Activated naive CD4-positive, alpha-beta T cell treated with Interleukin-2 at 50 U/mL for 16 hours (primary cell): Measurements from ENCODE around the gene WNT2B.

Experiments used
- DNase-seq: peaks from one replicate; pipeline ENCODE4 v3.0.0-alpha.2; 2020

The WNT2B gene

DNA sequence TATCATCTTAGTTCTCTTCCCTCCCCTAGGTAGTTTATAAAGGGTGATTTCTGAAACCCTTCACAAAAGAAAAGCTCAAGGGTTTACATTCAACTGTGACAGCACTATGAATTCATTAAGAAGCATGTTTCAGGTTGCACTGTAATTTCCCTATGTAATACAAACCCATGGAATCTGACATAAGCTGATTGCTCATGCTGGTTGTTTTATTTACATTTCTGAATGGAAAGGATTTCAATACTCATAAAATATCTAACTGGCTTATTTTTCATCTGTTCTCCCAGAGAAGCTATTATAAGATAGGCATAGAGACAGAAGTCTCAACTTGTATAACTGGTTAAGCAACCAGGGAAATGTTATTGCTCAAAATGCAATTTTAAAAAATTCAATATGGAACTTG lies 20.5 kb downstream of the WNT2B start:
- DNase-seq, result no peak

DNA sequence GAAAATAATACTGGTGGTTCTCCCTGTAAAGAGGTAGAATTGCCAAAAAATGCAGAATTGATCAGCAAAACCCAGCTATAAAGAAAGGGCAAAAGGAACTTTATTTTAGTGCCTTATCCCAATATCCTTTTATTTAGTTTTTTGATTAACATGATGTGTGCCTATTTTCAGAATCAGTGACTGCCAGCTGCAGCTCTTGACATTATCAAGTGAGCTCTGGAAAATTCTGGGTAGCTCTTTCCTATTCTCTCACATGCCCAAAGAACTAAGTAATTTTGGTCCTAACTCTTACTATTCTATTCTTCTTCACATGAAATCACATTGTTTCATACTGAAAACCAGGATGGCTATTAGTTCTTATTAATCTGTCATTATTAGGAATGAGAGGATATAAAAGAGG lies 22.1 kb downstream of the WNT2B start:
- no peak for DNase-seq

DNA sequence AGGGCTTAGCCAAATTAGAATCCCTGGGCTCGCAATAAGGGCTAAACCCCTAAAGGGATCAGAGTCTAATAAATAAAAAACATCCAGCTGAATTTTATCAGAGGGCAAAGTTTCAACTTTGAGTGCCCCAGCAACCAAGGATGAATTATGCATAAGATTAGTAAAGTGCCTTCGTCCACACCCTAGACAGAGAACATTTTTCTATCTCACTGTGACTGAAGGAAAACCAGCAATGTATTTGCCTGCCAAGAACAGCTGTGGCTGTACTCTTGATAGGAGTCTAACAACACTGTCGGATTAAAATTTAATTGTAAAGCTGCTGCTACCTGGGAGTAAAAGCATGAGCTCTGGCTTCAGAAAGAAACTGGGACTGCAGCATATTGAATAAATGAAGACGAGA lies 23.3 kb downstream of the WNT2B start:
- no peak for DNase-seq

DNA sequence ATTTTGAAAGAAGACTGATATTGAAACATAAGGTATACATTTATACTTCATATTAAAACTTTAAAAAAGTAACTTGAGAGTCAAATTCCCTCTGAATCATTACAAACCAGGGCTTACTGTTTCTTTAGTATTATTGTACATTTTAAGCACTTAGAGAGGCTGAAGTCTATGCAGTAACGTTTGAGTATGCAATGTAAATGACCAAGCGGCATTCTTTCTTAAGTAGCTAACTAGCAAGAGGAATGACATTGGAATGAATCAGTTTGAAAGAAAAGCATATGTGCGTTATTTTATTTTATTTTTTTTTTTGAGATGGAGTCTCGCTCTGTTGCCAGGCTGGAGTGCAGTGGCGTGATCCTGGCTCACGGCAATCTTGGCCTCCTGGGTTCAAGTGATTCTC lies 24.3 kb downstream of the WNT2B start:
- DNase-seq, result no peak

DNA sequence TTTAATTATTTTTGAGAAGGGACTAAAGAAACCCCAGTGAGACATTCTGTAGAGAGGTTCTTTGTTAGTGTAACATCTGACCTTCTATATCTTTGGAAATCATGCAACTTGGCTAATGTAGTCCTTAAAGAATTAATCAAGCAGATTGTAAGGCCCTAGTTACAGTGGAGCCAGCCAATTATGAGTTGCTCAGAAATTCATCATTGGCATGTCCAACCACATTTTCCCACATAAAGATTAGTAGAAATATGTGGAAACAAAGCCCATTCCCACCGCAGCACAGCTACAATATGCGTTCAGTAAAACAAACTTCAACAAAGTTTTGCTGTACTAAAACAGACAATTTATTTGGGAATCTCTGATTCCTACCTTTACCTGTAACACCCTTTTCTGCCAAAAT lies 27.8 kb downstream of the WNT2B start:
- DNase-seq, result no peak

DNA sequence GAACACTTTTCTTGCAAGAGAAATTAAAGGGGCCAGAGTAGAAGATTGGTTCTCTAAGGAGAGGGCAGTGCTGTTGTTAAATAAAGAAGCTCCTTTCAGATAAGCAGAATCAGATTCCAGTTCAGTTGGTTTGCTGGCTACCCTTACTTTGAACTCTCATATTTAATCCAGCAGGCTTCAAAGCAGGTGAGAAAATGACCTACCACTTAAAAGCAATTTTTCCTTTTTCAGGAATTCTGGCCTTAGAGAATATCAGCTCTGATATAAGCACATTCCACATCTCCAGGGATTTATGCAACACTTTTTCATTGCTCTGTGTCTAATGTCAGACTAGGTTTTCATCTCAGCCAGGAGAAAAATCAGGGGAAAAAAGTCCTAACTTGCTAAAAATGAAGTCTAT lies 28.7 kb downstream of the WNT2B start:
- DNase-seq, result no peak

DNA sequence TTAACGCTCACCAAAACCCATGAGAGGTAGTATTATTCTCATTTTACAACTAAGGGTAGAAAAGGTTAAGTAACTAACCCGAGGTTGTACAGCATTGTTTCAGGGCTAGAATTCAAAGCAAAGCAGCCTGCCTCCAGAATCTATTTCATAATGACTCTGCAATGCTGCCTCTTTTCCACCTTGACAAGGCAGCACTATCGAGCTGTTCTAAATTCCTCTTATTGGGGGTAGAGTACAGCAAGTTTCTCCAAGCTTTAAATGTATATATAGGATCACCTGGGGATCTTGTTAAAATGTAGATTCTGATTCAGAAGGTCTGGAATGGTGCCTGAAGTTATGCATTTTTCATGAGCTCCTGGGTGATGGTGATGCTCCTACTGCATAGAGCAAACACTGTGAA lies 30.1 kb downstream of the WNT2B start:
- DNase-seq, result no peak

DNA sequence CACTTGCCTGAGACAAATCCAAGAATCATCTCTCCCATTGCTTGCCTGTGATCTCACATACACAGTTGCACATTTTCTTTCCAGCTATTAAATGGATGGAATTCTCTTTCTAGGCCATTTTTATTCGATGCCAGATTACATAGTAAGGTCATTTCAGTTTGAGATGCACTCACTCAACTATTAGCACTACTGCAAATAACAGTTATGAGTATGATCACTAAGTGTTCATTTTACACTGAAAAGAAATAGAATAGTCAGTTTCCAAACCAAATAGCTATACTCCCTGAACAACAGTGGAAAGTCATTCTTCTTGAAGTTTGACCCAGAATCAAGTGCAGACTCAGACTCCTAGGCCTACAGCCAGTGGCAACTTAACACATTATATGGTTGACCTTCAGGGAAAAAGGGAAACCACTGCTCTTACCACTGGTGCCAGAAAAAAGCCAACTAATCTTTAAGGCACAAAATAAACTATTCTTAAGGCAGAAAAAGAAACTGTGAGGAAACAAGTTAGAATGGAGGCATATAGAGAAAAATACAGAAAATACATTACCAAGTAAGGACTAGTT lies 31.5 kb downstream of the WNT2B start:
- no peak for DNase-seq

DNA sequence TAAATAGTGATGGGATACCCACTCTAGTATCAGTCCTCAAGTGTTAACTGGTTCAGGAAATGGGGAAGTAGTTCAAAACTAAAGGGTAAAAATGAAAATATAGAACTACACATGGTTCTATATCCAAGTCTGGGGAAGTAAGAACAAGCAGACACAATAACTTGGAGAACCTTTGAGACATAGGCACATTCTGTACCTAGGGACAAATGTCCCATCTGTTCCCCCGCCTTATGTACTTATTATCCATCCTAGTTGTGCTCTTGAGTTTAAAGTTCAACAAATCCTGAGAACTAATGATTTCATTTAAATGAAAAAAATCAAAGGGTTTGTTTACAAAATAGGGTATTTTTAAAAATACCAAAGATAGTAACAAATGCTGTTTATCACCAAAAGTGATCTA lies 32.5 kb downstream of the WNT2B start:
- no peak for DNase-seq

DNA sequence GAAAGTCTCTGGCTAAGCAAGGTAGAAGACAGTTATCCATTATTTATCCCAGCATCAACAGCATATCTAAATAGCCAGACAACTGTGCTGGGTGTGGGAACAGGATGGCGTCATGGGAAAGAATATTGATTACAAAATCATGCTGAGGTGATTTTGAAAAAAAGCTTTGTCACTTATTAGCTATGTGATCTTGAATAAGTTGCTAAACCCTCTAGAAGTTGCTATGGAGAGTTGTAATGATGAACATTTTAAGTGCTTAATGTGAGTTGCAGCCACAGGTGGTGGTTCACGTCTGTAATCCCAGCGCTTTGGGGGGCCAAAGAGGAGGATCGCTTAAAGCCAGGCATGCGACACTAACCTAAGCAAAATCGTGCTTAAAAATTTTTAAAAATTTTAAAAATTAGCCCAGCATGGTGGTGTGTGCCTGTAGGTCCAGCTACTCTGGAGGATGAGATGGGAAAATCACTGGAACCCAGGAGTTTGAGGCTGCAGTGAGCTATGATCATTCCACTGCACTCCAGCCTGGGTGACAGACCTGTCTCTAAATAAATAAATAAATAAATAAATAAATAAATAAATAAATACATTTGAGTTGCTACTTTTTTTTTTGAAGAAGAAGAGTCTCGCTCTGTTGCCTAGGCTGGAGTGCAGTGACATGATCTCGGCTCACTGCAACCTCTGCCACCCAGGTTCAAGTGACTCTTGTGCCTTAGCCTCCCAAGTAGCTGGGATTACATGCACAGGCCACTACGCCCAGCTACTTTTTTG lies 33.6 kb downstream of the WNT2B start:
- DNase-seq, result no peak

DNA sequence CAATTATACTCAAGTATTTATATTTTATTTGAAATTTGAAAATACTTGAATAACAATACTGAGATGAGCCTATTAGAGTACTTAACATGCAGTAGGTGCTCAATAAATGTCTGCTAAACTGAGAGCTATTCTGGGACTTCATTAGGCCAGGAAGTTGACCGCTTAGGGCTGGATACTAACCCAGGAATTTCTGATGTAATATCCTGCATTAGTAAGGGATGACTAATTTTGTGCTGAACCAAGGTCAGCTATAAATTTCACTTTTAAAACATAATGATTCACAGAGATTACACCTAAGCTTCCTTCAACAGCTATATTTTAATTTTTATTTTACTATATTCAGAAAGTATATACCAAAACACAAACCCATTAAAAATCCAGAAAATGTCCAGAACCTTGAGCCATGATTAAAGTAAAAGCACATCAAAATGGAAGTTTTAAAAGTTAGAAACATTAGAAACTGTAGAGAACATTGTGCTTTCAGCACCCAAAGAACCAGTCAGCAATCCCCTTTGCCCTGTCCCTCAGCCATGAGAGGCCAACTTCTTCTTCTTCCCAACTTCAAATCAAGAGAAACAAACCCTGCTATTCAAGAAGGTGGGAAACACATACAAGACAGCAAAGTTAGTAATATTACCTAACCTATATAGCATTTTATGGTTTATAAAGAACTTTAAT lies 35.4 kb downstream of the WNT2B start:
- DNase-seq, result no peak

DNA sequence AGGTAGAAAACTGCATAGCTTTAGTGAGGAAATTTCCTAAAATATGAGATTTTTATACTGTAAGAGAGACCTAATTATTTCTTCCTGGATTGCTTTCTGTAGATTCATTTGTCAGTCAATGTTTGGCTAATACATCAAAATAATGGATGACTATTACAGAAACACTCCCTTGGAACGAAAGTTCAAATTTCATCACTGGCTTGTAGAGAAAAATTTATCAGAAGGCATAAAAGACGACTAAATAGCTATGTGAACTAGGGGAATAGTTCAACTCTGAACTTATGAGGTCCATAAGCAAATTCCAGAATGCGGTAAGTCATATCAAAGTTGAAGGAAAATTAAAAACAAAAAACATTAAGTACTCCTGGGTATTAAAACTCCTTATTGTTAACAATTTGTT lies 36.0 kb downstream of the WNT2B start:
- no peak for DNase-seq

DNA sequence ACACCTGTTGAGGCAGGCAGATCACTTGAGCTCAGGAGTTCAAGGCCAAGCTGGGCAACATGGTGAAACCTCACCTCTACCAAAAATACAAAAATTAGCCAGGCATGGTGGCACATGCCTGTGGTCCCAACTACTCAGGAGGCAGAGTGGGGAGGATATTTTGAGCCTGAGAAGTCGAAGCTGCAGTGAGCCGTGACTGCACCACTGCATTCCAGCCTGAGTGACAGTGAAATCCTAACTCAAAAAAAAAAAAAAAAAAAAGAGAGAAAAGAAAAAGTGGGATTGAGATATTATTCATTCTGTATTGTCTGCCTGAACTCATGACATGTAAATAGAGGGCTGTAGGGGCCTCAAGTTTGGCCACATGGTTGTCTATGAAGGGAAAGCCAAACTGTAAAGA lies 37.3 kb downstream of the WNT2B start:
- DNase-seq, result no peak

DNA sequence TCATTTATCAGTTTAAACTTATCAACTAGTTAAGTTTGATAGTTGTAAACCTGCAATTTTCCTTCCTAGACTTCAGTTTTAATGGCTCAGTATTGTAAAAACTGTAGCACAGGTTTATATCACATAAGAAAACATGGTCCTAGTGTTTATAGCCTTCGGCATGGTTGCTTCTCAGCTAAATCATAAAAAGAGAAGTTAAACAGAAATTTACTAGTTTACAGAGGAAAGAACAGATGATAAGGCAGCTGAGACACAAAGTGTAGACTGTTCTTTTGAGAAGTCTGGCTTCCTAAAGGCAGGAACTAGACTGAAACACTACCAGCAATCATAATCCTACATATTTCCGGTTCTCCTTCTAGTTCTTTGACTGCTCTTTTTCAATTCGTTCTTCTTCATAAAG lies 39.8 kb downstream of the WNT2B start:
- no peak for DNase-seq

DNA sequence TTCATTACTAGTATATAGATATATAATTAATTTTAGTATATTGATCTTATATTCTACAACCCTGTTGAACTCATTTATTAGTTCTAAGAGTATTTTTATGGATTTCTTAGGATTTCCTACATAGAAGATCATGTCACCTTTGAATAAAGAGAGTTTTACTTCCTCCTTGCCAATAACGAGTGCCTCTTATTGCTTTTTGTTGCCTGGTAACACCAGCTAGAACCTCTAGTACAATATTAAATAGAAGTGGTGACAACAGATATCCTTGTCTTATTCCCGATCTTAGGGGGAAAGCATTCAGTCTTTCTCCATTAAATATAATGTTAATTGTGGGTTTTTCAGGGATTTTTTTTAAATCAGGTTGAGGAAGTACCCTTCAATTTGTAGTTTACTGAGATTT lies 40.8 kb downstream of the WNT2B start:
- DNase-seq, result no peak

DNA sequence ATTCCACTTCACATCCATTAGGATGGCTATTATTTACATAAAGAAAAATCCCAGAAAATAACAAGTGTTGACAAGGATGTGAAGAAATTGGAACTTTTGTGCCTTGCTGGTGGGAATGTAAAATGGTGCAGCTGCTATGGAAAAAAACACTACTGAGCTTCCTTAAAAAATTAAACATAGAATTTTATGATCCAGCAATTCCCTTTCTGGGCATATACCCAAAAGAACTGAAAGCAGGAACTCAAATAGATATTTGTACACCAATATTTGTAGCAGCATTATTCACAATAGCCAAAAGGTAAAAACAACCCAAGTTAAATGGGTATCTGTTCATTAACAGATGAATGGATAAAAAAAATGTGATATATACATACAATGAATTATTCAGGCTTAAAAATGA lies 45.6 kb downstream of the WNT2B start:
- DNase-seq, result no peak

DNA sequence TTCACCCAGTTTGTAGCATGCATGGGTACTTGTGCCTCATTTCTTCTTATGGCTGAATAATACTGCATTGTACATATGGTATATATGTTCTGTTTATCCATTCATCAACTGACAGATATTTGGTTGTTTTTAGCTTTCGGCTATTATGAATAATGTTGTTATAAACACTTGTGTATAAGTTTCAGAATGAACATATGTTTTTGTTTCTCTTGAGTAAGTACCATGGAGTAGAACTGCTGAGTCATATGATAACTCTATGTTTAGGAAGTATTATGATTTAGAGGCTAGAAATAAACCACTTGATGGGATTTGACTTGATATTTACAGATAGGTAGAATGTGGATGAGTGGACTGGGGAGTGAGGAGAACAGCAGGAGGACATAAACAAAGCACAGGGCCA lies 48.6 kb downstream of the WNT2B start:
- DNase-seq, result no peak

DNA sequence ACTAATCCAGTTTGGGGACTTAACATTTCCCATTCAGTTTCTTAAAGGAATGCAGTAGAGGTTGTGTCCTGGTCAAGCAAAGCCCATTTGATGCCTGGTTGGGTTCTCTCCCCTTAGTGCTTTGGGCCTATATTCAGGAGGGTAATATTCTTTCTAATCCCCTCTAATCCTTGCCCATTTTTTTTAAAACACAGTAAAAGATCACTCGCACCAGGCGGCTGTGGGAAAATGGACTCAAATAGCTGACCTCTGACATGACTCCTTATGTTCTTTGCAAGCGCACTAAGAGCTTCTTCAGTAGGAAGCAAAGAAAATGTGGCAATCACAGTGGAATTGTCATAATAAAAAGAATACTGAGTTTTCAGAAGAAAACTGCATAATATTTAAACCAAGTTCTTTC lies 49.9 kb downstream of the WNT2B start:
- no peak for DNase-seq

DNA sequence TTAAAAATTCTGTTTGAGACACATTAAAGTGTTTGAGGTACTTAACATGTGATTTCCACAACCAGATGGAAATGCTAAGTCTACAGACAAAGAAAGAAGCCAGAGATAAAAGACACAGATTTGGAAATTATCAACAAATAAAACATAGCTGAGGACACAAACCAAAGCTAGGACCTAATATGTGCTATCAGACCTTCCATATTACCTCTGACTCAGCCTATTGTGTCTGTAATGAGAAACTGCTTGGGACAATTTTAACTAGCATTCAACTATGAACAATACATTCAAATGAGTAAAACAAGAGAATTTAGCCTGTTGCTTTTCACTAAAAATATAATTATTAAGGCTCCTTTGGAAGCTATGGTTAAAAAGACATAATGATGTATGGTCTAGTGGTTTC lies 54.6 kb downstream of the WNT2B start:
- DNase-seq, result no peak

DNA sequence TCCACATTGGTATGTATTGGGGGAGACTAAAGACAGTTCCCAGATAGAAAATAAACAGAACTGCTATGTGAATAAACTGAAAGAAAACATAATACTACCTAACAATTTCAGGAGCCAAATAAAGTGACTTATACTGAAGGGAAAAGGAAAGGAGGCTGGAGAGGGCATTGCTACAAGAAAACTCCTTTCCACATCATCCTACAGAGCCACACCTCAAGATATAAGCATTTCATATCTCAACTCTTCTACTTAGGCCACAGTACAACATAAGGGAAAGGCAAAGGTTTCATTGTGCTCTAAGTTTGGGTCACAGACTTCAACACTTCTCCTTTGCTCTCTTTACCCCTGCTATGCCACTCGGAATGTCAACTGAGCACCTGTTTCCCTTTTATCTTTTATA lies 55.3 kb downstream of the WNT2B start:
- DNase-seq, result no peak

DNA sequence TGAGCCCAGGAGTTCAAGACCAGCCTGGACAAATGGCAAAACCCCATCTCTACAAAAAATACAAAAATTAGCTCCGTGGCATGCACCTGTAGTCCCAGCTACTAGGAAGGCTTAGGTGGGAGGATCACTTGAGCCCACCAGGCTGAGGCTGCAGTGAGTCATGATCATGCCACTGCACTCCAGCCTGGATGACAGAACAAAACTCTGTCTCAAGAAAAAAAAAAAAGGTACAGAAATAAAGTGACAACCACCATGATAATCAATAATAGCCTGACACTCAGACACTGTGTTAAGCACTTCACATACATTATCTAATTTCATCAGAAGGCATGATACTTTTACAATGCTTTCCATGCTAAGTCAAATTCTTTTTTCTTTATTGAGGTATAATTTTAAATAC lies 57.0 kb downstream of the WNT2B start:
- DNase-seq, result no peak

DNA sequence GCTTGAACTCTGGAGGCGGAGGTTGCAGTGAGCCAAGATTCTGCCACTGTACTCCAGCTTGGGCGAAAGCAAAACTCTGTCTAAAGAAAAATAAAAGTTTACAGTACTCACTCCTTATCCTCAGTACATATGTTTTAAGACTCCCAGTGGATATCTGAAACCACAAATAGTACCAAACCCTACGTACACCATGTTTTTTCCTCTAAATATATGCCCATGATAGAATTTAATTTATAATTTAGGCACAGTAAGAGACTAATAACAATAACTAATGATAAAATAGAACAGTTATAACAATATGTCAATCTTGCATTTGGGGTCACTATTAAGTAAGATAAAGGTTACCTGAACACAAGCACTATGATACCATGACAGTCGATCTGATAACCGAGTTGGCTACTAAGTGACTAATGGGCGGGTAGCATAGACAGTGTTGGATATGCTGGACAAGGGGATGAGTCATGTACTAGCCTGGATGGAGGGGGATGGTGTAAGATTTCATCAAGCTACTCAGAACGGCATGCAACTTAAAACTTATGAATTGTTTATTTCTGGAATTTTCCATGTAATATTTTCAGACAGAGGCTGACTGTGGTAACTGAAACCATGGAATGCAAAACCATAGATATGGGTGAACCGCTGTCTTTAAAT lies 66.5 kb downstream of the WNT2B start:
- no peak for DNase-seq

DNA sequence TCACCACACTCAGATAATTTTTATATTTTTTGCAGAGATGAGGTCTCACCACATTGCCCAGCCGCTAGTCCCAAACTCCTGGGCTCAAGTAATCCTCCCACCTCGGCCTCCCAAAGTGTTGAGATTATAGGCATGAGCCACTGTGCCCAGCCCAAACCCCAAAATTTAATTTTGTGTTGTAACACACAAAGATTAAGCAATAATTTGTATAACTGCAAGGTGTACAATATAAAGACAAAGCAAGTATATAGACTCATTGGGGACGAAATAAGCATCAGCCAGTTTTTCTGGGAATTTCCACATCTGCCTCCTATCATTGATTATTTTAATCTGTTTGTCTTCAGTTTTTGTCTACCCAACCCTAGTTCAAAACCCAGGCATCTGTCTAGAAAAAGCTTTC lies 67.5 kb downstream of the WNT2B start:
- DNase-seq, result no peak
